ENCODE data around the gene PCSK9. TPM values are rescaled to one million over a fixed set of nuclear protein-coding genes. Genes with fewer than 3 reads are reported as not detected.
"Not testable (repeated sequence)": the region's sequence is repeated elsewhere in the genome, so short reads cannot be mapped to it uniquely, and the experiment has no call there.

The PCSK9 gene
- total RNA-seq, 1 donor from 2014 or later, result 6.8 TPM

DNA sequence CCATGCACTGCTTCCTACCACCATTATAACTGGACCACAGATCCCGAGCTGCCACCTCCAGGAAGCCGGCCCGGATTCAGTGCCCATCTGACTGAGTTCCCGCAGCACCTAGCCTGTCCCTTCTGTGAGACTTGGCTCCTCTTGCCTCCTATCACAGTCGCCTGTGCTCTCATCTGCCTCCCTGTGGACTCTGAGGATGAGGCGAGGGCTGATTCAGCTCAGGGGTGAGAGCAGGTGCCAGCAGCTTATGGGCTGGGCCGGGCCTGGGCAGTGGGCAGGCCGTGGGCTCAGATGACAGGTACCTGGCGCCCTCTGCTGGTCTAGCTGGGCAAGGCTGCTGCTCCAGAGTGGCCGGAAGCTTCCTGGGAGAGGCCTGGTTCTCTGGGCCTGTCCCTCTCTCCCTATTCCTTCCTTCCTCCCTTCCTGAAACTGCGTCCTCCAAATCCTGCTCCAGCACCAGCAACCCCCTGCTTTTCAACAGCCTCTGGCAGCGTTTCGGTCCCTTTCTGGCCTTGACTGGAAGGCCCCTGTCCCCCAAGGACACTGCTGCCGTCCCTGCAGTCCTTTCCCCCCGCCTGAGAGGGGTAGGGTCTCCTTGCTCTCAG, 17.3 kb upstream of the PCSK9 start:
- Mint-ChIP-seq H3K4me1 (ENCODE audit: unreplicated experiment) (peaks cover 4% of the 10 kb centered on the region), H3K4me3 (ENCODE audit: unreplicated experiment) (no peak overlapping the region), H3K9me3 (ENCODE audit: unreplicated experiment) (no peaks in the 10 kb centered on the region), H3K27ac (ENCODE audit: unreplicated experiment) (no peak overlapping the region), H3K27me3 (ENCODE audit: unreplicated experiment) (peaks cover 3% of the 10 kb centered on the region), H3K36me3 (ENCODE audit: low read depth, unreplicated experiment) (no peaks in the 10 kb centered on the region)
- DNase-seq (ENCODE audit: low spot score), result peak; percentile 93
- TF ChIP-seq, protein P1, sequence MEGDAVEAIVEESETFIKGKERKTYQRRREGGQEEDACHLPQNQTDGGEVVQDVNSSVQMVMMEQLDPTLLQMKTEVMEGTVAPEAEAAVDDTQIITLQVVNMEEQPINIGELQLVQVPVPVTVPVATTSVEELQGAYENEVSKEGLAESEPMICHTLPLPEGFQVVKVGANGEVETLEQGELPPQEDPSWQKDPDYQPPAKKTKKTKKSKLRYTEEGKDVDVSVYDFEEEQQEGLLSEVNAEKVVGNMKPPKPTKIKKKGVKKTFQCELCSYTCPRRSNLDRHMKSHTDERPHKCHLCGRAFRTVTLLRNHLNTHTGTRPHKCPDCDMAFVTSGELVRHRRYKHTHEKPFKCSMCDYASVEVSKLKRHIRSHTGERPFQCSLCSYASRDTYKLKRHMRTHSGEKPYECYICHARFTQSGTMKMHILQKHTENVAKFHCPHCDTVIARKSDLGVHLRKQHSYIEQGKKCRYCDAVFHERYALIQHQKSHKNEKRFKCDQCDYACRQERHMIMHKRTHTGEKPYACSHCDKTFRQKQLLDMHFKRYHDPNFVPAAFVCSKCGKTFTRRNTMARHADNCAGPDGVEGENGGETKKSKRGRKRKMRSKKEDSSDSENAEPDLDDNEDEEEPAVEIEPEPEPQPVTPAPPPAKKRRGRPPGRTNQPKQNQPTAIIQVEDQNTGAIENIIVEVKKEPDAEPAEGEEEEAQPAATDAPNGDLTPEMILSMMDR (IDR thresholded peaks at IDR 0.05; ENCODE audit: unreplicated experiment), result peak; percentile 90

DNA sequence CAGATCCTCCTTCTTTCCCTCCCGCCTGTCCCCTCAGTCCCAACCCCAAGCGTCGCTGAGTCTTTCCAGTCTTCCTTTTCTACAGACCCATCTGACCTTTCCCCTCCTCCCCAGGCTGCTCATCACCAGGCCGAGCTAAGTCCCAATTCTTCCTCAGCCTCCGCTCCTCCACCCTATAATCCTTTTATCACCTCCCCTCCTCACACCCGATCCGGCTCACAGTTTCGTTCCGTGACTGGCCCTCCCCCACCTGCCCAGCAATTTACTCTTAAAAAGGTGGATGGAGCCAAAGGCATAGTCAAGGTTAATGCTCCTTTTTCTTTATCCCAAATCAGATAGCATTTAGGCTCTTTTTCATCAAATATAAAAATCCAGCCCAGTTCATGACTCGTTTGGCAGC, 15.2 kb upstream of the PCSK9 start:
- H3K36me3 Mint-ChIP-seq (ENCODE audit: low read depth, unreplicated experiment); H3K9me3 Mint-ChIP-seq (ENCODE audit: unreplicated experiment); H3K4me1 Mint-ChIP-seq (ENCODE audit: unreplicated experiment); H3K27ac Mint-ChIP-seq (ENCODE audit: unreplicated experiment); H3K27me3 Mint-ChIP-seq (ENCODE audit: unreplicated experiment); H3K4me3 Mint-ChIP-seq (ENCODE audit: unreplicated experiment); DNase-seq (ENCODE audit: low spot score): not testable (repeated sequence)

DNA sequence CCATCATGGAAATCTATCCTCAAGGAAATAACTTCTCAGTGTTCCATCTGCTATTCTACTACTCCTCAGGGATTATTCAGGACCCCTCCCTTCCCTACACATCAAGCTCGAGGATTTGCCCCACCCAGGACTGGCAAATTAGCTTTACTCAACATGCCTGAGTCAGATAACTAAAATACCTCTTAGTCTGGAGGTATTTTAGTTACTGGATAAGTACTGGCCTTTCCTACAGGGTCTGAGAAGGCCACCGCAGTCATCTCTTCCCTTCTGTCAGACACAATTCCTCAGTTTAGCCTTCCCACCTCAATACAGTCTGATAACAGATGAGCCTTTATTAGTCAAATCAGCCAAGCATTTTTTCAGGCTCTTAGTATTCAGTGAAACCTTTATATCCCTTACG, 12.7 kb upstream of the PCSK9 start:
- not testable (repeated sequence) for H3K4me1 Mint-ChIP-seq (ENCODE audit: unreplicated experiment); H3K36me3 Mint-ChIP-seq (ENCODE audit: low read depth, unreplicated experiment); H3K4me3 Mint-ChIP-seq (ENCODE audit: unreplicated experiment); H3K9me3 Mint-ChIP-seq (ENCODE audit: unreplicated experiment); H3K27ac Mint-ChIP-seq (ENCODE audit: unreplicated experiment); DNase-seq (ENCODE audit: low spot score); H3K27me3 Mint-ChIP-seq (ENCODE audit: unreplicated experiment)

DNA sequence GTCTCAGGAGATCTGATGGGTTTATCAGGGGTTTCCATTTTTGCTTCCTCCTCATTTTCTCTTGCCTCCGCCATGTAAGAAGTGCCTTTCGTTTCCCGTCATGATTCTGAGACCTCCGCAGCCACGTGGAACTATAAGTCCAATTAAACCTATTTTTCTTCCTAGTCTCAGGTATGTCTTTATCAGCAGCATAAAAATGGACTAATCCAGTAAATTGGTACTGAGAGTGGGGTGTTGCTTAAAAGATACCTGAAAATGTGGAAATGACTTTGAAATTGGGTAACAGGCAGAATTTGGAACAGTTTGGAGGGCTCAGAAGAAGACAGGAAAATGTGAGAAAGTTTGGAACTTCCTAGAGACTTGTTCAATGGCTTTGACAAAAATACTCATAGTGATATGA, 8.2 kb upstream of the PCSK9 start:
- not testable (repeated sequence) for H3K27me3 Mint-ChIP-seq (ENCODE audit: unreplicated experiment); H3K9me3 Mint-ChIP-seq (ENCODE audit: unreplicated experiment); H3K36me3 Mint-ChIP-seq (ENCODE audit: low read depth, unreplicated experiment); H3K4me3 Mint-ChIP-seq (ENCODE audit: unreplicated experiment); H3K4me1 Mint-ChIP-seq (ENCODE audit: unreplicated experiment); DNase-seq (ENCODE audit: low spot score); H3K27ac Mint-ChIP-seq (ENCODE audit: unreplicated experiment)

DNA sequence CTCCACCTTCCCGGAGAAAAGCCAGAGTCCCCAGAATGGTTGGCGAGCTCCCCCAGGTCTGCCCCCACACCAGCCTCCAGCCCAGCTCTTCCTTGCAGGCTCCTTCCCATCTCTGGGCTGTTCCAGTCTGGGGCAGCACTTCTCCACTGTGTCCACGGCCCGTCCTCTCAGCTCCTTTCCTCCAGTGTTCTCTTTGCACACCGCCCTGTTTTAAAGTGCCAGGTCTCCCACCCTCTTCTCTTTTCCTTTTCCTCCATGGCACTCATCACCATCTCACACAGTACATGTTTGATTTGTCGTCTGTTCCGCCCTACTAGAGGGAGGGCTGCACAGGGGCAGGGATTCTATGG, 6.1 kb upstream of the PCSK9 start:
- H3K27ac Mint-ChIP-seq (ENCODE audit: unreplicated experiment), result no peak overlapping the region
- no peak for DNase-seq (ENCODE audit: low spot score)
- TF ChIP-seq, protein P1 (IDR thresholded peaks at IDR 0.05; ENCODE audit: unreplicated experiment), result no peak
- H3K4me3 Mint-ChIP-seq (ENCODE audit: unreplicated experiment), result no peak overlapping the region
- H3K36me3 Mint-ChIP-seq (ENCODE audit: low read depth, unreplicated experiment), result no peaks in the 10 kb centered on the region
- peaks cover 3% of the 10 kb centered on the region for H3K27me3 Mint-ChIP-seq (ENCODE audit: unreplicated experiment)
- H3K9me3 Mint-ChIP-seq (ENCODE audit: unreplicated experiment), result no peaks in the 10 kb centered on the region
- H3K4me1 Mint-ChIP-seq (ENCODE audit: unreplicated experiment), result peaks cover 7% of the 10 kb centered on the region

DNA sequence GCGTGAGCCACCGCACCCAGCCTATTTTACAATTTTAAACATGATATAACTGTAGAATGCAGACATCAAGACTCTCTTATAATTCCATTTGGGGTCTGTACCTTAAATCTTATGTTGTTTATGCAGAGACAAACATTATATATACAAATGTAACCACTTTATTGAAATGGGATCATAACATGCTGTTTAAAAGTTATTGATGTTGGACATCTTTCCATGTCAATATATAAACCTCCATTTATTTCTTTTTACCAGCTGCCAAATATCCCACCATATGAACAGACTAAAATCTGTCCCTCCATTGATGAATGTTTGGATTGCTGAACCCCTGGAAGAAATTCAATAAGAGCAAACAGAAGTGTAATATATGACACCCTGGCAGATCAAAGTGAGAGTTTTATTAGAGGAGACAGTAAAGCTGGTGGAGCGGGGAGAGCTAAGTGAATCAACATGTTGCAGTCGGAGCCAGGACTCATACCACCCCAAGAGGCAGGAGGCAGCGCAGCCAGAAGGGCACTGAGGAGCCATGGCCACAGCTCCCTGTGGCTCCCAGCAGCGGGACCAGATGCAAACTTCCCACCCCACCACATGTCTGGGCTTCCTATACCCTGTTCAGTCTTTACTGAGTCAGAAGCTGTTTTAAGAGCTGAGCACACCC, 4.7 kb upstream of the PCSK9 start:
- Mint-ChIP-seq H3K4me3 (ENCODE audit: unreplicated experiment) (no peak overlapping the region), H3K9me3 (ENCODE audit: unreplicated experiment) (no peaks in the 10 kb centered on the region), H3K27me3 (ENCODE audit: unreplicated experiment) (peaks cover 12% of the 10 kb centered on the region), H3K4me1 (ENCODE audit: unreplicated experiment) (peaks cover 12% of the 10 kb centered on the region), H3K36me3 (ENCODE audit: low read depth, unreplicated experiment) (no peaks in the 10 kb centered on the region), H3K27ac (ENCODE audit: unreplicated experiment) (no peak overlapping the region)
- DNase-seq (ENCODE audit: low spot score), result no peak
- TF ChIP-seq, protein P1 (IDR thresholded peaks at IDR 0.05; ENCODE audit: unreplicated experiment), result no peak
